ENCODE measurements around the gene SAMD9L. TPM values are rescaled to one million over a fixed set of nuclear protein-coding genes. Genes with fewer than 3 reads are reported as not detected.

Gene SAMD9L
- total RNA-seq, 1 donor from 2014 or later = 16.4 TPM

Other genes starting within 250 kb of the SAMD9L start
- 8.6 and 9.4 TPM in 2 replicates for gene SAMD9, start 30.4 kb downstream of the SAMD9L start, total RNA-seq
- gene HEPACAM2, start 78.1 kb upstream of the SAMD9L start, total RNA-seq = not detected in 2 replicates
- gene VPS50, start 84.0 kb upstream of the SAMD9L start, total RNA-seq = 14.7 and 17.1 TPM in 2 replicates